ENCODE data around the gene RAB1B. TPM values are rescaled to one million over a fixed set of nuclear protein-coding genes. Genes with fewer than 3 reads are reported as not detected.
"Not testable (repeated sequence)": the region's sequence is repeated elsewhere in the genome, so short reads cannot be mapped to it uniquely, and the experiment has no call there.

Gene RAB1B
- total RNA-seq, 2 donors from 2014 or later: 116 to 178 TPM

DNA sequence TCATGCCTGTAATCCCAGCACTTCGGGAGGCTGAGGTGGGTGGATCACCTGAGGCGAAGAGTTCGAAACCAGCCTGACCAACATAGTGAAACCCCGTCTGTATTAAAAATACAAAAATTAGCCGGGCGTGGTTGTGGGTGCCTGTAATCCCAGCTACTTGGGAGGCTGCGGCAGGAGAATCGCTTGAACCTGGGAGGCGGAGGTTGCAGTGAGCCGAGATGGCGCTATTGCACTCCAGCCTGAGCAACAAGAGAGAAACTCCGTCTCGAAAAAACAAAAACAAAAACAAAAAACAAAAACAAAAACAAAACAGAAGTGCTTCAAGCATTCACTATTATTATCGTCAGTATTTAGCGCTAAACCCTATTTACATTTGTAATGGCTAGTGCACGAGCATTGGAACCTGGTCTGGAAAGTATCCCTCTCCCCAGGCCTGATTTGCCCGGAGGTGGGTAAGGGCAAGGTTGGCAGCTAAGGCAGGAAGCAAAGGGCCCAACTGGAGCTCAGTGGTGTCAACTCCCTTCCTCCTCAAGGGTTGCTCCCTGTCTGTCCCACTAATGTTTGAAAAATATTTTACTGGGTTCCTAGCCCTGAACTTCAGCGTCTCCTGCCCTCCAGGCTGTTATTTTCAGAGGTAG lies 42.5 kb downstream of the RAB1B start:
- not testable (repeated sequence) for ATAC-seq (replicated peaks); H3K4me1 Mint-ChIP-seq; H3K9me3 Mint-ChIP-seq; H3K36me3 Mint-ChIP-seq (ENCODE audit: low read depth); H3K27me3 Mint-ChIP-seq; H3K27ac Mint-ChIP-seq
- peak overlapping the region; percentile 78 for H3K4me3 Mint-ChIP-seq

- Mint-ChIP-seq H3K4me1 (peaks cover 3% of the 10 kb centered on the region), H3K36me3 (ENCODE audit: low read depth) (no peaks in the 10 kb centered on the region), H3K4me3 (peak overlapping the region; percentile 78), H3K27me3 (no peaks in the 10 kb centered on the region), H3K9me3 (no peaks in the 10 kb centered on the region), H3K27ac (peak overlapping the region; percentile 77)
- ATAC-seq (replicated peaks): no peak
Observed at GRCh38 chr11:66311470-66311964, 43.1 kb downstream of the RAB1B start.

DNA sequence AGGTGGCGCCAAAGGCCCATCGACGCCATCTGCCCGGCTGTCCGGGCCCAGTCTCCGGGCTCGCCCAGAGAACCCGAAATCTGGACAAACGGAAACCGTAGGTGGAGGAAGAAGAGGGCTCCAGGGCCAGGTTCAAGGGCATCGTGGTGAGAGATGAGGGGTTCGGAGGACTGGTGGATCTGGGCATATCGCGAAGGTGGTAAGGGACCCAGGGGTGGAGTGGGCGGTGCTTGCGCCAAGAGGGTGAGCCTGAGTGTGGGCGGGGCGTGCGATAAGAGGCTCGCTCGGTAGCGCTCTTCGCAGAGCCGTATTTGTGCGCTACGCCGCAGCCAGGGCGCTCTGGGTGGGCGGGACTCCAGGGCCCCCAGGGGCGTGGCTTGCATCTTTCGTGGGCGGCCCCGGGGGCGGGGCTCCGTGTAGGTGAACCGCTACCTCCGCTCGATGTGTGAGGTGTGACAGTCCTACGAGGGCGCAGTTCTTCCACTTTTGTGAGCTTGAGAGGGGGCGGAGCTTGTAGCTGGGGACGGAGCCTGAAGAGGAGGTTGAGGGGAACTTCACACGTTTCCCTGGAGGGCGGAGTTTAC lies 43.6 kb downstream of the RAB1B start:
- ATAC-seq (replicated peaks): peak; percentile 82

GRCh38 chr11:66312549-66313320 lies 44.3 kb downstream of the RAB1B start:
- peak; percentile 76 for ATAC-seq (replicated peaks)
- Mint-ChIP-seq H3K27ac (peak overlapping the region; percentile 77), H3K4me3 (peak overlapping the region; percentile 78), H3K27me3 (no peaks in the 10 kb centered on the region), H3K9me3 (no peaks in the 10 kb centered on the region), H3K4me1 (peaks cover 3% of the 10 kb centered on the region), H3K36me3 (ENCODE audit: low read depth) (no peaks in the 10 kb centered on the region)

More for the DNA sequence above, 43.6 kb downstream of the RAB1B start:
- H3K4me3 Mint-ChIP-seq: peak overlapping the region; percentile 78
- no peaks in the 10 kb centered on the region for H3K9me3 Mint-ChIP-seq
- H3K27ac Mint-ChIP-seq: peak overlapping the region; percentile 77
- H3K27me3 Mint-ChIP-seq: no peaks in the 10 kb centered on the region
- H3K36me3 Mint-ChIP-seq (ENCODE audit: low read depth): no peaks in the 10 kb centered on the region
- H3K4me1 Mint-ChIP-seq: peaks cover 3% of the 10 kb centered on the region

DNA sequence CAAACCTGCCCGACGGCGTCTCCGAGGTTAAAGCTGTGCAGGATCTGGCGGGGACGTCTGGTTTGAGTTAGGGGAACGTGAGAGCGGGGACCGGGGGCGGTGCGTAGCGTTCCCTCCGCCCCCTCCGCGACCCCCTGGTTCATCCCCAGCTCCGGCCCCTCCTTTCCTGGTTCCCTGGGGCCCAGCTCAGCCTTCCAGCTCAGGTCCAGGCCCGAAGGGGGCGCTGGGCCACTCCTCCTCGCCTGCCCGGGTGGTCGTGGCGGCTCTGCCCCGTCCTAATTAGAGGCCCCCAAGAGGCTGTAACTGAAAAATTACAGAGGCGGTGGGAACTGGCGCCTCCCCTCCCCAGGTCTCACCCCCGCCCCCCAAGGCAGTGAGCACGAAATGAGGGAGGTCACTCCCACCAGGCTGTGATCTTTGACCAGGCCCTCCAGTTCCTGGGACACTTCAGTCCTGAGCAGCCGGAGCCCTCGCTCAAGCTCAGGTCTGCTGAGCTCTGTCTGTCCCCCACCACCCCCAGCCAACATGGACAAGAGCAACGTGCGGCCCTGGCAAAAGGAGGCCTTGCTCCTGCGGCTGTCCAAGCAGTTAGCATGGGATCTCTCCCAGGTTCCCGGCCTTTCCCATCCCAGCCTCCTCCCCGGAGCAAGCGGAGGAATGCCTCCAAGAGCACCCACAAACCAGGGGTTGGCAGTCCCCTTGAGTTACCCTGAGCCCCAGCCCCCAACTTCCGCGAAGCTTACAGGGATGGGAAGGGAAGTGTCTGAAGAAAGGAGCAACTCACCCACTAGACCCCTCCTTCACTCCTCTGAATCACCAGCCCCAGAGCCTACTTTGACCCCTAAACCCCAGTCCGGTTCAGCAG lies 45.1 kb downstream of the RAB1B start:
- Mint-ChIP-seq H3K27ac (peak overlapping the region; percentile 54), H3K27me3 (no peaks in the 10 kb centered on the region), H3K9me3 (no peaks in the 10 kb centered on the region), H3K4me1 (peaks cover 3% of the 10 kb centered on the region), H3K4me3 (peak overlapping the region; percentile 78), H3K36me3 (ENCODE audit: low read depth) (no peaks in the 10 kb centered on the region)
- no peak for ATAC-seq (replicated peaks)

DNA sequence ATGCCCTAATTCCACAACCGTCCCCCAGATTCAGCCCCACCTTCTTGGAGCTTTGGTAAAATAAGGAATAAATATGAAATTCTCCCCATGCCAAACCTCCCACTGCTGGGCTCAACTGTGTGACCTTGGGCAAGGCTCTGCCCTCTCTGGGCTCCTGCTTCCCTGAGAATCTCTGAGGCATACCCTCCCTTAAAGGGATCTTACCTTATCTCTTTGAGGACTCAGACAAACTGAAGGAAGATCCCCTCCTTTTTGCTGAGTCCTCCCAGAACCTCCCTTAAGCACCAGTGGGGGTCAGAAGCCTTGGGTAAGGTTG lies 45.7 kb downstream of the RAB1B start:
- H3K36me3 Mint-ChIP-seq (ENCODE audit: low read depth): no peaks in the 10 kb centered on the region
- H3K27me3 Mint-ChIP-seq: no peaks in the 10 kb centered on the region
- peak overlapping the region; percentile 78 for H3K4me3 Mint-ChIP-seq
- peaks cover 3% of the 10 kb centered on the region for H3K4me1 Mint-ChIP-seq
- ATAC-seq (replicated peaks): no peak
- no peaks in the 10 kb centered on the region for H3K9me3 Mint-ChIP-seq
- peak overlapping the region; percentile 54 for H3K27ac Mint-ChIP-seq

DNA sequence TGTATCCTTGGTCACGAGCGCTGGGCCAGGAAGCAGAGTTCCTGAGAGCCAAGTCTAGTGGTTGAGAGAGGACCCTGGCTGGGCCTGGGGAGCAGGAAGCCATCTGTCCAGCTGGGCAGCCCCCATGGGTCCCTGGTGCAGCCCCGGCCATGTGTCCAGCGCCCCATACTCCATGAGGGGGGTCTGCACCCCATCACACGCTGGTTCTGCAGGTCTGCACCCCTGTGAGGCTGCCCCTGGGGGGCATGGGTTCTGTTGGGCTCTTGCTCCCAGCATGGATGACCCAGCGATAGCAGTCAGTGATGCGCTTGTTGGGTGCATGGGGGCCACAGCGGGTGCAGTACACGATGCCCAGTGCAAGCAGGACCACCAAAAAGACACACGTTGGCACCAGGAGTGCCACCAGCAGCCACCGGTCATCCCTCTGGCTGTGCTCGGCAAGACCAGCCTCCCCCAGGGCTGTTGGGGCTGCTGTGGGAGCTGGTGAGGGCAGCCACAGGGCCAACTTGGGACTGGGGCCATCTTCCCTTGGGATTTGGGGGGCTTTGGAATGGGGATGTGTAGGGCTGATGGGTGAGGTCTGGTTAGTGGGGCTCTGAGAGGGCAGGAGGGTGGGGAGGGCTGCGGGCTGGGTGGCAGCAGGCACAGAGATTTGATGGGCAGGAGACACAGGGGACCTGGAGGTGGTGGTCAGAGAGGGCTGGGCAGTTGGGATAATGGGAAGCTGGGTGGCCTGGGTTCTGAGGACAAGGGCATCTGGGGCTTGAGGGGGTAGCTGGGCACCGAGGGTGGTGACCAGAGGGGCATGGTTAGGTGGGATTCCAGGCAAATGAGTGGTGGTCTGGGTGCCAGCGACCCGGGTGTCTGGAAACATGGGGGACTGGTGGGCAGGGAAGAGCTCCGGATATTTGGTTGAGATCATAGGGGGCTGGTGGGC lies 46.4 kb downstream of the RAB1B start:
- no peak for ATAC-seq (replicated peaks)
- H3K4me1 Mint-ChIP-seq: peaks cover 3% of the 10 kb centered on the region
- H3K36me3 Mint-ChIP-seq (ENCODE audit: low read depth): no peaks in the 10 kb centered on the region
- no peaks in the 10 kb centered on the region for H3K27me3 Mint-ChIP-seq
- peak overlapping the region; percentile 78 for H3K27ac Mint-ChIP-seq
- H3K4me3 Mint-ChIP-seq: peak overlapping the region; percentile 78
- no peaks in the 10 kb centered on the region for H3K9me3 Mint-ChIP-seq

DNA sequence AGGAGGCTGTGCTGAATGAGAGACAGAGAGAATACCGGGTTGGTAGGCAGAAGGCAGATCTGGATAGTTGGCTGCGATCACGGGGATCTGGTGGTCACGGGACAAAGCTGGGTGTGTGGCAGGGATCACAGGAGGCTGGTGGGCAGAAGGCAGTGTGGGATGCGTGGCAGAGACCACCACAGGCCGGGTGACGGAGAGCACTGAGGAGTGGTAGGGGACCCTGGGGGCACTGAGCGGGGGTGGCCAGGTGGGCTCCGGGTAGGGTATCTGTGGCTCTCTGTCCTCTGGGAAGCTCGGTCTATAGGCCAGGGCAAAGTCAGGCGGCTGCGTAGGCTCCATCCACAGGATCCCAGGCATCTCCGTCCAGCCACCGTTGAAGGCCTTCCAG lies 47.1 kb downstream of the RAB1B start:
- ATAC-seq (replicated peaks): no peak
- Mint-ChIP-seq H3K4me3 (no peak overlapping the region), H3K4me1 (peaks cover 3% of the 10 kb centered on the region), H3K36me3 (ENCODE audit: low read depth) (no peaks in the 10 kb centered on the region), H3K27me3 (no peaks in the 10 kb centered on the region), H3K9me3 (no peaks in the 10 kb centered on the region), H3K27ac (peak overlapping the region; percentile 78)

- Mint-ChIP-seq H3K9me3 (no peaks in the 10 kb centered on the region), H3K27me3 (no peaks in the 10 kb centered on the region), H3K36me3 (ENCODE audit: low read depth) (no peaks in the 10 kb centered on the region), H3K4me1 (peaks cover 3% of the 10 kb centered on the region), H3K27ac (no peak overlapping the region), H3K4me3 (no peak overlapping the region)
- ATAC-seq (replicated peaks): no peak
Observed at GRCh38 chr11:66315921-66316811, 47.7 kb downstream of the RAB1B start.

GRCh38 chr11:66316849-66317251 lies 48.4 kb downstream of the RAB1B start, which contains the start of gene CD248:
TSS of gene CD248 (minus strand) at chr11:66317044. CDS start at chr11:66317027, 17 bp downstream.
- peaks cover 3% of the 10 kb centered on the region for H3K4me1 Mint-ChIP-seq

DNA sequence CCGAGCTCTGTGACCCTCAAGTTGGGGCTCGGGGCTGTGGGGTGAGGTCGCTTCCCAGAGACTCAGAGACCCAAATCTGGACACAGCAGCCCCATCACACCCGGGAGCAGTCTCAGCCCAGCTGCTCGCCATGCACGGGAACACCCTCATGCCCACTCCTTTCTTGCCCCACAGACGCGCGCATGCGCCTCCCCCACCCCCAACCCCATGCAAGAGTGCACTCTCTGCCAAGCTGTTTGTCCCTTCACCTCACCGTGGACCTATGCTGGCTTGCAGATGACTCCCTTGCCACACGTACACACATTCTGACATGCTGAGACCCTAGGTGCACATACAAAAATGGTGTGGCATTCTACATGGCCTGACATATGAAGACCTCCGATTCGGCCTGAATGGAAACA lies 48.9 kb downstream of the RAB1B start:
- Mint-ChIP-seq H3K36me3 (ENCODE audit: low read depth) (no peaks in the 10 kb centered on the region), H3K27ac (no peak overlapping the region), H3K4me3 (no peak overlapping the region), H3K9me3 (no peaks in the 10 kb centered on the region), H3K27me3 (no peaks in the 10 kb centered on the region), H3K4me1 (peaks cover 3% of the 10 kb centered on the region)
- no peak for ATAC-seq (replicated peaks)

More at GRCh38 chr11:66316849-66317251, 48.4 kb downstream of the RAB1B start, which contains the start of gene CD248:
- H3K36me3 Mint-ChIP-seq (ENCODE audit: low read depth): no peaks in the 10 kb centered on the region
- H3K9me3 Mint-ChIP-seq: no peaks in the 10 kb centered on the region
- H3K27me3 Mint-ChIP-seq: no peaks in the 10 kb centered on the region
- no peak for ATAC-seq (replicated peaks)
- no peak within 1 kb of the TSS for H3K27ac Mint-ChIP-seq
- H3K4me3 Mint-ChIP-seq: no peak within 1 kb of the TSS

DNA sequence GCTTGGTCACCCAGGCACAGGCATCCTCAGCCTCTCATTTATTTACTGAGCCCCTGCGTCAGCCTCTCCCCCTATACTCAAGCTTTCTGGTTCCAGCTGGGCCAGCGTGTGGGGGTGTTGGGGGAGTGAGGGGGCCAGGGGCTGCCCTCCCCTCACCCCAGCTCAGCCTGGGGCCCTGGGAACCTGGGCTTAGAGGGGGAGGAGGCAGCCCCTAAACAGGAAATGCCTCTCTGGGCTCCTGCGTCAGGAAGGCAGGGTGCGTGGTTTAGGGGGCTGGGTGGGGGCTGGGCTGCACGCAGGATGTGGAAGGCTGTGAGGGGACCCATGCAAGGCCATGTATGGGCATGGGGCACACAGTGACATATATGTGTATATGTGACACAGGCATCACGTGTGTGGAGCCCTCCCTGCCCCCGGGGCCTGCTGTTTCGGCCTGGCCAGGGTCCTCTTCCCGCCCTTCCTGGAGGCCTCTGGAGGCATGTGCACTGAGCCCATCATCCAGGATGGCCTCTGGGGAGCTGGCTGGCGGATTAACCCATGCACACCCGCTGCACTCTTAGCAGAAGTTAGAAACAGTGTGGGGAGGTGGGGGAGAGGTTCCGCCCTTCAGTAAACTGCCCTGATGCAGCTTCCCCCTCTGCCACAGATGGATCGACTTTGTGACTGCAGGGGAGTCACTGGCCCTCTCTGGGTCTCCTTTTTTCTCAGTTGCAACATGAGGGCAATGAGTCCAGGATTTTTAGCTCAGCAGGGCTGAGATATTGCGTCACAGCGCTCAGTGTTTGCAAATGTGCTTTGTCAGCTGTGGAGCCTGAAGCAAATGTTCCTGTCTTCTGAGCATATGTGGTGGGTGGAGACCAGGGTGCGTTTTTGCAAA lies 49.5 kb downstream of the RAB1B start:
- Mint-ChIP-seq H3K4me3 (no peak overlapping the region), H3K36me3 (ENCODE audit: low read depth) (no peaks in the 10 kb centered on the region), H3K4me1 (peaks cover 3% of the 10 kb centered on the region), H3K27me3 (no peaks in the 10 kb centered on the region), H3K27ac (no peak overlapping the region), H3K9me3 (no peaks in the 10 kb centered on the region)
- ATAC-seq (replicated peaks): no peak
